Osteocyte (in vitro differentiated cells): ENCODE results near the gene ERICH6B. TPM values are rescaled to one million over a fixed set of nuclear protein-coding genes. Genes with fewer than 3 reads are reported as not detected.
"Not testable (repeated sequence)": the region's sequence is repeated elsewhere in the genome, so short reads cannot be mapped to it uniquely, and the experiment has no call there.

Source experiments
- DNase-seq: peaks from one replicate; pipeline ENCODE4 v3.0.0; 2021; ENCODE audit warnings: mixed read lengths; ENCODE audit not compliant: unreplicated experiment; ENCODE audit errors: extremely low spot score
- H3K27ac Mint-ChIP-seq: one replicate; pipeline ENCODE4 v1.8.0; 2021; ENCODE audit warnings: mild to moderate bottlenecking, mixed read lengths; ENCODE audit not compliant: unreplicated experiment
- H3K27me3 Mint-ChIP-seq: one replicate; pipeline ENCODE4 v1.8.0; 2021; ENCODE audit warnings: mixed read lengths; ENCODE audit not compliant: unreplicated experiment
- H3K36me3 Mint-ChIP-seq: one replicate; pipeline ENCODE4 v1.8.0; 2021; ENCODE audit warnings: mixed read lengths; ENCODE audit not compliant: unreplicated experiment
- H3K4me1 Mint-ChIP-seq: one replicate; pipeline ENCODE4 v1.8.0; 2021; ENCODE audit warnings: mixed read lengths; ENCODE audit not compliant: unreplicated experiment
- H3K4me3 Mint-ChIP-seq: one replicate; pipeline ENCODE4 v1.8.0; 2021; ENCODE audit warnings: mild to moderate bottlenecking, moderate library complexity, mixed read lengths; ENCODE audit not compliant: unreplicated experiment
- H3K9me3 Mint-ChIP-seq: one replicate; pipeline ENCODE4 v1.8.0; 2021; ENCODE audit warnings: mixed read lengths; ENCODE audit not compliant: unreplicated experiment
- total RNA-seq: library from RNA; stranded (reverse); gene quantifications from 2 replicates; pipeline ENCODE4 v1.2.1, GENCODE V29; 2021
- TF ChIP-seq, protein P1 (sequence below): fragments of 200-600 bp; sonication (generic); IDR thresholded peaks from 2 replicates; pipeline ENCODE4 v1.5.0; 2021; ENCODE audit warnings: antibody characterized with exemption, mild to moderate bottlenecking, moderate library complexity

The ERICH6B gene
- total RNA-seq, 1 donor from 2014 or later: not detected

DNA sequence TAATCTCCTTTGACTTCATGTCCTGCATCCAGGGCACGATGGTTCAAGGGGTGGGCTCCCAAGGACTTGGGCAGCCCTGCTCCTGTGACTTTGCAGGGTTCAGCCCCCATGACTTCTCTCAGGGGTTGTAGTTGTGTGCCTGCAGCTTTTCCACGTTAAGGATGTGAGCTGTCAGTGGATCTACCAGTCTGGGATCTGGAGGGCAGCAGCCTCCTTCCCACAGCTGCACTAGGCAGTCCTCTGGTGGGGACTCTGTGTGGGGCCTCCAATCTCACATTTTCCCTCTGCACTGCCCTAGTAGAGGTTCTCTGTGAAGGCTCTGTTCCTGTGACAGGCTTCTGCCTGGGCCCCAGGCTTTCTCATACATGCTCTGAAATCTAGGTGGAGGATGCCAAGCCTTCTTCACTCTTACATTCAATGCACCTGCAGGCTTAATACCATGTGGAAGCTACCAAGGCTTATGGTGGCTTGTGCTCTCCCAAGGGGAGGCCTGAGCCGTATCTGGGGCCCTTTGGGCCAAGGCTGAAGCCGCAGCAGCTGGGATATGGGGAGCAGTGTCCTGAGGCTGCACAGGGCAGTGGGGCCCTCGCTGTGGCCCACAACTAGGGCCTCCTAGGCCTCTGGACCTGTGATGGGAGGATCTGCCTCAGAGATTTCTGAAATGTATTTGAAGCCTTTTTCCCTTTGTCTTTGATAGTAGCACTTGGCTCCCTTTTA lies 39.3 kb upstream of the ERICH6B start:
- Mint-ChIP-seq H3K4me3 (no peak overlapping the region), H3K4me1 (peaks cover 22% of the 10 kb centered on the region), H3K9me3 (peaks cover 8% of the 10 kb centered on the region), H3K27ac (no peak overlapping the region), H3K27me3 (no peaks in the 10 kb centered on the region), H3K36me3 (no peaks in the 10 kb centered on the region)
- DNase-seq: no peak
- TF ChIP-seq, protein P1, sequence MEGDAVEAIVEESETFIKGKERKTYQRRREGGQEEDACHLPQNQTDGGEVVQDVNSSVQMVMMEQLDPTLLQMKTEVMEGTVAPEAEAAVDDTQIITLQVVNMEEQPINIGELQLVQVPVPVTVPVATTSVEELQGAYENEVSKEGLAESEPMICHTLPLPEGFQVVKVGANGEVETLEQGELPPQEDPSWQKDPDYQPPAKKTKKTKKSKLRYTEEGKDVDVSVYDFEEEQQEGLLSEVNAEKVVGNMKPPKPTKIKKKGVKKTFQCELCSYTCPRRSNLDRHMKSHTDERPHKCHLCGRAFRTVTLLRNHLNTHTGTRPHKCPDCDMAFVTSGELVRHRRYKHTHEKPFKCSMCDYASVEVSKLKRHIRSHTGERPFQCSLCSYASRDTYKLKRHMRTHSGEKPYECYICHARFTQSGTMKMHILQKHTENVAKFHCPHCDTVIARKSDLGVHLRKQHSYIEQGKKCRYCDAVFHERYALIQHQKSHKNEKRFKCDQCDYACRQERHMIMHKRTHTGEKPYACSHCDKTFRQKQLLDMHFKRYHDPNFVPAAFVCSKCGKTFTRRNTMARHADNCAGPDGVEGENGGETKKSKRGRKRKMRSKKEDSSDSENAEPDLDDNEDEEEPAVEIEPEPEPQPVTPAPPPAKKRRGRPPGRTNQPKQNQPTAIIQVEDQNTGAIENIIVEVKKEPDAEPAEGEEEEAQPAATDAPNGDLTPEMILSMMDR: no peak

DNA sequence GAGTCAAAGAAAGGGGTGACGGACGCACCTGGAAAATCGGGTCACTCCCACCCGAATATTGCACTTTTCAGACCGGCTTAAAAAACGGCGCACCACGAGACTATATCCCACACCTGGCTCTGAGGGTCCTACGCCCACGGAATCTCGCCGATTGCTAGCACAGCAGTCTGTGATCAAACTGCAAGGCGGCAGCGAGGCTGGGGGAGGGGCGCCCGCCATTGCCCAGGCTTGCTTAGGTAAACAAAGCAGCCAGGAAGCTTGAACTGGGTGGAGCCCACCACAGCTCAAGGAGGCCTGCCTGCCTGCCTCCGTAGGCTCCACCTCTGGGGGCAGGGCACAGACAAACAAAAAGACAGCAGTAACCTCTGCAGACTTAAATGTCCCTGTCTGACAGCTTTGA lies 29.7 kb upstream of the ERICH6B start:
- not testable (repeated sequence) for H3K36me3 Mint-ChIP-seq, H3K27me3 Mint-ChIP-seq, H3K4me1 Mint-ChIP-seq, H3K9me3 Mint-ChIP-seq, H3K4me3 Mint-ChIP-seq, H3K27ac Mint-ChIP-seq, DNase-seq

DNA sequence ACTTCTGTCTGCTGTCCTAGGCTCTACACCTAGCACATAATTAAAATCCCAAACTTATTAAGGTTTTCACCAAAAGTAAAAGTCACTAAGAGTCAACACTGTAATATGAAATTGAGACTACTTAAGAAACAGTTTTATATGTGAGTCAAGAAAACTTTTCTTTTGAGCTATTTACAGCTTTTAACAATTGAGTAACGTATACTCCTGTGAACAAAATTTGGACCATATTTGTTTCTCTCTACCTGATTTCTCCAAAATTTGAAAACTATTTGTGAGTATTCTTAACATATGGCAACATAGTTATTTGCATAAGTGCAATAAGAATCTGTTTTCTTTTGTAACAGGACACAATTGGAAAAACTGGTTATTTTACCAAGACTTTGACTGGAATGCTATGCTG lies 26.6 kb upstream of the ERICH6B start:
- H3K4me3 Mint-ChIP-seq, H3K36me3 Mint-ChIP-seq, H3K4me1 Mint-ChIP-seq, H3K27me3 Mint-ChIP-seq, H3K27ac Mint-ChIP-seq, DNase-seq, H3K9me3 Mint-ChIP-seq: not testable (repeated sequence)

DNA sequence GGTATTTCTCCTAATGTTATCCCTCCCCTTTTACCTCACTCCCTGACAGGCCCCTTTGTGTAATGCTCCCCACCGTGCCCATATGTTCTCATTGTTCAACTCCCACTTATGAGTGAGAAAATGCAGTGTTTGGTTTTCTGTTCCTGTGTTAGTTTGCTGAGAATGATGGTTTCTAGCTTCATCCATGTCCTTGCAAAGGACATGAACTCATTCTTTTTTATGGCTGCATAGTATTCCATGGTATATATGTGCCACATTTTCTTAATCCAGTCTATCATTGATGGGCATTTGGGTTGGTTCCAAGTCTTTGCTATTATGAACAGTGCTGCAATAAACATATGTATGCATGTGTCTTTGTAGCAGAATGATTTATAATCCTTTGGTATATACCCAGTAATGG lies 19.8 kb upstream of the ERICH6B start:
- not testable (repeated sequence) for H3K9me3 Mint-ChIP-seq, H3K27ac Mint-ChIP-seq, DNase-seq, H3K27me3 Mint-ChIP-seq, H3K36me3 Mint-ChIP-seq, H3K4me3 Mint-ChIP-seq, H3K4me1 Mint-ChIP-seq

DNA sequence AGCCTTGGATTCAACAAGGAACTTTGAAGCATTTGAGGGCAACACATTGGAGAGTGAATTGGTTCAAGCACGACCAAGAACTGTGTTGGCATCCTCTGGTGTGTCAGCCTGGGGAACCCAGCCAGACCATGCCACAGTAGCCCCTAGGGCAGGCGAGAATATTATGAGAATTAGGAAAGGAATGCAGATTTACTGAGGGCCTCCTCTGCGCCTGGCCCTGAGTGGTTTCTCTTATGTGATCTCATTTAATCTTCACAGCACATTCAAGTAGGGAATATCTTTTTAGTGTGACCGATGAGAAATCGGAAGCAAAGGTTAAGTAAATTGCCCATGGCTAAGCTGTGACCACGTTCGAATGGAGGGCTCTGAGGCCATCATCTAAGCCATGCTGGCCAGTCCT lies 15.3 kb upstream of the ERICH6B start:
- Mint-ChIP-seq H3K9me3 (peaks cover 4% of the 10 kb centered on the region), H3K4me3 (no peak overlapping the region), H3K4me1 (peaks cover 31% of the 10 kb centered on the region), H3K36me3 (no peaks in the 10 kb centered on the region), H3K27me3 (no peaks in the 10 kb centered on the region), H3K27ac (no peak overlapping the region)
- TF ChIP-seq, protein P1: no peak
- DNase-seq: no peak

DNA sequence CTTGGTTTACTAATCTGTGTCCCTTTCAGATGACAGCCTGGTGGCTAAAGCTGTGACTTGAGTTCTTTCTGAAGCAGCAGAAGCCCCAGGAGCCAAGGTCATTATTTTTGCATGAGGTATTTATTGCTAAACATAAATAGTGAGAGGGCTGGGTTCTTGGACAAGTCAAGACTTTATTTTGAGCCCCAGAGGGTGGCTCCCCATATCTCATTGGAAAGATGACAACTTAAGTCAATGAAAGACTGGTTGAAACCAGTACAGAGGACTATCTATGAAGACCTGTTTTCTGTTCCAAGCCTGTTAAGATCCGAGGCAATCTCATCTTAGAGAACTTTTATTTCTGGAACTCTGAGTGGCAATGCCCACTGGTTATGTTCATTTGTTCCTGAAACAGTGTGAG lies 14.4 kb upstream of the ERICH6B start:
- H3K27me3 Mint-ChIP-seq: peaks cover 4% of the 10 kb centered on the region
- TF ChIP-seq, protein P1: no peak

More for the DNA sequence above, 14.4 kb upstream of the ERICH6B start:
- Mint-ChIP-seq H3K4me3 (no peak overlapping the region), H3K4me1 (peaks cover 34% of the 10 kb centered on the region), H3K27ac (no peak overlapping the region), H3K36me3 (no peaks in the 10 kb centered on the region), H3K9me3 (peaks cover 4% of the 10 kb centered on the region)
- no peak for DNase-seq
